NCI-H2081 (cell line): ENCODE measurements around the gene PTGS1.
"Not testable (repeated sequence)": the region's sequence is repeated elsewhere in the genome, so short reads cannot be mapped to it uniquely, and the experiment has no call there.

Source experiments
- DNase-seq, 2 experiments: peaks; one replicate each; lab custom pipeline; 2025; lab: John Stamatoyannopoulos, UW

Gene PTGS1

GRCh38 chr9:122347348-122348287 lies 23.2 kb upstream of the PTGS1 start:
- DNase-seq, result no peak

- no peak for DNase-seq
These were observed 22.5 kb upstream of the PTGS1 start for GRCh38 chr9:122348288-122348777.

DNA sequence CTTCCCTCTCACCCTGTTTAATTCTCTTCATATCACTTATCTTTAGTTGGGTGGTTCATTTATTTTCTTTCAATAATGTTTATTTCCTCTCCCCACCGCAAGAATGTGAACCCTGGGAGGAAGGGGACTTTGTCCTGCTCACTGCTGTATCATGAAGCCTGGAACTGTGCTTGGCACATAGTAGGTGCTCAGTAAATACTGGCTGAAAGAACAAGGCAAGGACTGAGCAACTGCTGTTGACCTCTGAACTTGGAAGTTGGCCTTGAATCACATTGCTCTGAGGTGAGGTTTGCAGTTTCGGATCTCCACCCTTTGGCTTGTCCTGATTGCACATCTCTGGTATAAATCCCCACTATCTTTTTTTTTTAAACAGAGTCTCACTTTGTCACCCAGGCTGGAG lies 22.0 kb upstream of the PTGS1 start:
- DNase-seq, result no peak

- DNase-seq, result no peak
These were observed 21.6 kb upstream of the PTGS1 start for GRCh38 chr9:122349201-122349600.

DNA sequence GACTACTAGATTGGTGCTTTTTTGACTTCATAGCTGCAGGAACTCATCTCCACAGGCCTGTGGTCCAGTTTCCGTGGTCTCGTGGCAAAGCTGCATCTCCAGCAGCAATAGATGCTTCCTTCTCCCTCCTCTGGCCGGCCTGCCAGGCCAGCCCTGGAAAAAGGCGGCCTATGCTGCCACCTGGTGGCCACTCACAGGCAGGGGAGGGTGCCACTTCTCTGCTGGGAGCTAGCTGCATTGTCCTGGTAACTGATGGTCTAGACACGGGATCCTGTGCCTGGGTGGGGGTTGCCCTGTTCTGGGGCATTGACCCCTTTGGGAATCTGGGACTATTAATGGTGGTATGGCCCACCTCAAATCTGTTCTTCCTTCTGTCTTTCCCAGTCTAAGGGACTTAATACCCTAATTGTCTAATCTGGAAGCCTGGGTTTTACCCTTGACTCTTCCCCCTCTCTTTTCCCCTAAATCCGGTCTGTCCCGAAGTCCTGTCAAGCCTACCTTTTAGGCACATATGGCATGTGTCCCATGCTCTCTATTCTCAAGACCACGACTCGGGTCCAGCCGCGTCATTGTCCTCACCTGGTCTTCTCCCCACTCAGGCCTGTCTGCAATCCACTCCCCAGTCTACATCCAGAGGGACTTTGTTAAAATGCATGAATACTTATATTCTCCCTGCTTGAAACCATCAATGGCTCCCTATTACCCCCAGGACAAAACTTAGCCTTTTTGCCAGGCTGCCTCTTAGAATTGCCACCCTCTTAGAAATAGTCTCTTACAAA lies 20.1 kb upstream of the PTGS1 start:
- DNase-seq, result peak; percentile 69 to 71

DNA sequence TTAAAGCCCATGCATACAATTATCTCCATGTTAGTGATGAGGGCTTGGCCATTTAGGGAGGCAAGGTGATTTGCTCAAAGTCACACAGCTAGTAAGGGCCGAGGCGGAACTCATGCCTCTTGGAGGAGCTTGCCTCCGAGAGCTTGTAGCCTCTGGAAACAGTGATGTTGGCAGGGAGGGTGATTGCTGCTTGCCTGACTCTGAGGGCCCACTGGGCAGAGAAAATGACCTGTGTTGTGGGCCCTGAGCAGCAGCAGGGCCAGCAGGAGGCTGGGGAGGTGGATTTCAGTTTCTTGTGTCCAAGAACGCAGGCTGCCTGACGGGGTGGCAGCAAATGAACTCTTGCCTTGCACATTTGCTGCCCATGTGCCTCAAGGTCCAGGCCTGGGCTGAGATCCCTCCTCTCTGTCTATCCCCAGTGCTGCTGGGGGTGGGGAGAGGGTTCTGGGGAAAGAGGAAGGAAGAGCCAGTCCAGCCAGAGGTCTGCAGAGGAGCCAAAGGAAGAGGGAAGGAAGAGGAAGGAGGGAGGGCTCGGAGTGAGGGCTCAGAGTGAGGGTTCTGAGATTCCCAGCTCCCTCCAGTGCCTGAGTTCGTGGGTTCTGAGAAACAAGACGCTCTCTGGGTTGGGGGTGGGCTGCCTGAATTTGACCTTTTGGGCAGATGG lies 16.2 kb upstream of the PTGS1 start:
- no peak for DNase-seq

- DNase-seq, result no peak
These were observed 15.4 kb upstream of the PTGS1 start for GRCh38 chr9:122355336-122355875.

DNA sequence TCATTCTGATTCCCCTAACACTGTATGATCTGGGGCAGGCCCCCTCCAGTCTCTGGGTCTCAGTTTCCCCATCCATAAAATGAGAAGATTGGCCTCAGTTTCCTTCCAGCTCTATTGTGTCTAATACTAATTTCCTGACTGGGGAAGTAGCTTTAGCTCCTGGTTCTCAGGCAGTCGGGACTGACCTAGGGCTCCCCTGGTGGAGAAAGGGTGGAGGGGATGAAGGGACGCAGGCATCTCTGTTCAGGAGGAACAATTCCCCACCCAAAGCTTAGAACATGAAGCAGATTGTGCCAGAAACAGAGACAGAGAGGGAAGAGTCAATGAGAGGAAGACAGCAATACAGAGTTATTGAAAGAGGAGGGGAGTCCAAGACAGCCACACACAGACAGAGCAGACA lies 14.2 kb upstream of the PTGS1 start:
- no peak for DNase-seq

DNA sequence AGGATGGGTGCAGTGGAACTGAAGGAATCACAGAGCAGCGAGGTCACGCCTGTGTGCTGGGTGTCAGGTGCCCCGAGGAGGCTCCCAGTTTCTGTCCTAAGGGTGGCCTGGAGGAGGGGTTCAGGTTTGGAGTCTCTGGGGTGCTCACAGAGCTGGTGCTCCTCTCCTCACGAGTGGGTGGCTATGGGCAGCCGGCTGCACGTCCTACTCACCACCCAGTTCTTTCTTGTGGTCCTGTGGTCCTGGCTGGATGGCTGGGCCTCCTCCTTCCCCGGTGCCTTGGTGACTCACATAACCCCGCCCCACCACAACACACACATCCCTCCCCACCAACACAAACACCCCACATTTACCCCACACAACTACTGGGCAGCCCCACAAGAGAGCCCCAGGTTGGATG lies 9.9 kb upstream of the PTGS1 start:
- no peak for DNase-seq

- not testable (repeated sequence) for DNase-seq
These were observed 7.7 kb upstream of the PTGS1 start for GRCh38 chr9:122363131-122363530.

DNA sequence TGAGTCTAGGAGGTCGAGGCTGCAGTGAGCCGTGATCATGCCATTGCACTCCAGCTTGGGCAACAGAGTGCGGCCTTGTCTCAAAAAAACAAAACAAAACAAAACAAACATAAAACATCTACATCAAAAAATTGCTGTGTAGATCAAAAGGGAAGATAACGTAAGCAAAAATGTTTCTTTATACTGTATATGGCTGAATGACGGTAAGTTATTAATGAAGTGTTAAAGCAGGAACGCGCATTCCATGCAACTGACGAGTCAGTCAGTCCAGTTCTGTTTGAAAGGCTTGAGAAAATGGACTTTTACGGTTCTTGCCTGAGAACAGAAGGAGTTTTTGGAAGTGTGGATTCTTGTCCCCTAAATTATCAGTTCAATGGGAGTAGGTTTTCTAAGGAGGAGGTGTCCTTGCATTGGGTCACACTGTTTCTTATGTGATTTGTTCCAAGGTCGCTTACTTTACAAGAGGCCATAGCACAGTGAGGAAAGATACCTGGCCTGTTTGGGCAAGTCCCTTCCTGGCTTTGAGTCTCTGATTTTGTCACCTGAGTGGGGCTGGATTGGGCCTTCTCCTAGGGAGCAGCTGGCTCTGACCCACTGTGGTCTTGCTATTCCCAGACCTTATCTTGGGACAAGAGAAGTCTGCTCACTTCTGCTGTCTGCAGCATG lies 6.6 kb upstream of the PTGS1 start:
- DNase-seq, result no peak

- no peak for DNase-seq
These were observed 6.1 kb upstream of the PTGS1 start for GRCh38 chr9:122364783-122365150.

DNA sequence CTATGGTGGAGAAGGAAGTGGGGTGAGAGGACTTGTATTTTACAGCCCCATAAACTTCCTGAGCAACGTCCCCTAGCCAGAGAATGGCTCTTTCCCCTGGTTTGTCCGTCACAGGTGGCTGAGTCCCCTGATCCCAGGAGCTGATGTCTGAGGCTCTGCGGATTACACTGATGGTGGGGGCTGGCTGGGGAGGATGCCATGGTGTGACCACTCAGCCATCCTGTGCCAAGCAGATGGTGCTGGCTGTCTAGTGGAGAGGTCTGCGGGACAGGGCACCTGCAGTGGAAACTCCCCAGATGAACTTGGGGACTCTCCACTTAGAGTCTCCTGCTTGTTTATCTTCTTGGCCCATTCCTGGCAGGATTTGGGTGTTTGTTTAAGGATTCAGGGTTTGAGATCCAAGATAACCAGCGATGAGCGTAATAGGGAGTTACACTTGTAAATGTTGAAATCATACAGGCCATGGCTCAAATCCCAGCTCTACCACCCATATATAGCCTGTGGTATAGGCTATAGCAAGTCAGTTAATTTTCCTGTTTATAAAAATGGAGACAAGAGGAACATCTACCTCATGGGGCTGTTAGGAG lies 4.7 kb upstream of the PTGS1 start:
- DNase-seq, result no peak

- no peak for DNase-seq
These were observed 3.8 kb upstream of the PTGS1 start for GRCh38 chr9:122367065-122367464.

DNA sequence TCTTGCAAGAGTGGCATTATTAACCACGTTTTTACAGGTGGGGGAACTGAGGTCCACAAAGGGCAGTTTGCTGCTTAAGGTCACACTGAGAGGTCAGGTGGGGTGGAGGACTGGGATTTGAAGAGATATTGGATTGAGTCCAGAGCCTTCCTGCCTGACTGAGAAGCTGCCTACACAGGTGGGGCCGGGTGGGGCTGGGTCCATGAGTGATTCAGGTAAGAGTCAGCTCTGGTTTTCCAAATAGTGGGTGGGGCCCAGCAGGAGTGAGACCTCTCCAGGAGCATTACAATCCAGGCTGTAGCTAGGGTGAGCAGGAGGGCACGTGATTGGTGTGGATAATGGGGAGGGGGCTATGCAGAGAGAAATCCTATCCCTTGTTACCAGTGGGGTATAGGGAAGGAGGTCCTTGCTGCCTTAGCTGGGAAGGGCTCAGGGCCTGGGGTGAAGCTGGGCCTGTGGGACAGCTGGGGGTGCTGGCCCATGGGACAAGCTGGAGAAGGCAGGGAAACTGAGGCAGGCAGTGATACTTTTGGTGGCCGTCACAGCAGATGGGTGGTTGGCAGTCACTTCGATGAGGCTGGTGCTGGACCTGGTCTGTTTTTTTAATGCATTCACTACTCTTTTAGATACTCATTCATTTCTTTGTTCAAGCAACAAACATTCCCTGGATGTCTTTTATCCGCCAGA lies 2.9 kb upstream of the PTGS1 start:
- no peak for DNase-seq

DNA sequence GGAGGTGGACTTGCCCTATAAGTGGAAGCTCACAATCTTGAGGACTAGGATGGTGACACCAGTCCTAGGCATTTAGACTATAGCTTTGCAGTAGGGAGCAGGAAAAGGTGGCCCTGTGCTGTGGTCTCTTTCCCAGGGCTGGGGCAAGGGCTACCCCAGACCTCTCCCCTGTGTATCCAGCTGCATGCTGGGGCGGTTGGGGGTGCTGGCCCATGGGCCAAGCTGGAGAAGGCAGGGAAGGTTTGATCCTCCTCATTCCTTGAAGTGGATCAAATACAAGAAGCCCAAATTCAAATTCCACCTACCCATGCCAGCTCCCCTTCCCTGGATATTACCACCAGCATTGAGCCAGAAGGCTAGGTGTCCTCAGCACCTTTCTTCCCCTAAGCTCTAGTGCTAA lies 2.2 kb upstream of the PTGS1 start:
- DNase-seq, result no peak

DNA sequence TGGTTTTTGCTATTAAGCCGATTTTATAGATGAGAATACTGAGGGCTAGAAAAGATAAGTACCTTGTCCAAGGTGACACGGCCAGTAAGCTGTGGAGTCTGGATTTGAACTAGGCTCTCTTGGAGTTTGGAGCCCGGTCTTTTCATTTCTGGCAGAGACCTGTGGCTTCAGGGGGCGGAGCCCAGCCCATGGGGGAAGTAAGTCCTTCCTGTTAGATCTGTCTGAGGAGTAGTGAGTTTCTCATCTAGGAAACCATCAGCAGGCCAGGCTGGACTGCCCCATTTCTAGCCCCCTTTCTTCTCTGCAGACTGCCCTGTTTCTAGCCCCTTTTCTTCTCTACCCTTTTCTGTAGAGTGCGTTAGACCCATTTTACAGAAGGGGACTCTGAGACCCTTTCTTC lies 521 bp upstream of the PTGS1 start:
- DNase-seq, result no peak

GRCh38 chr9:122371846-122372245 lies 1.0 kb downstream of the PTGS1 start:
- no peak for DNase-seq

DNA sequence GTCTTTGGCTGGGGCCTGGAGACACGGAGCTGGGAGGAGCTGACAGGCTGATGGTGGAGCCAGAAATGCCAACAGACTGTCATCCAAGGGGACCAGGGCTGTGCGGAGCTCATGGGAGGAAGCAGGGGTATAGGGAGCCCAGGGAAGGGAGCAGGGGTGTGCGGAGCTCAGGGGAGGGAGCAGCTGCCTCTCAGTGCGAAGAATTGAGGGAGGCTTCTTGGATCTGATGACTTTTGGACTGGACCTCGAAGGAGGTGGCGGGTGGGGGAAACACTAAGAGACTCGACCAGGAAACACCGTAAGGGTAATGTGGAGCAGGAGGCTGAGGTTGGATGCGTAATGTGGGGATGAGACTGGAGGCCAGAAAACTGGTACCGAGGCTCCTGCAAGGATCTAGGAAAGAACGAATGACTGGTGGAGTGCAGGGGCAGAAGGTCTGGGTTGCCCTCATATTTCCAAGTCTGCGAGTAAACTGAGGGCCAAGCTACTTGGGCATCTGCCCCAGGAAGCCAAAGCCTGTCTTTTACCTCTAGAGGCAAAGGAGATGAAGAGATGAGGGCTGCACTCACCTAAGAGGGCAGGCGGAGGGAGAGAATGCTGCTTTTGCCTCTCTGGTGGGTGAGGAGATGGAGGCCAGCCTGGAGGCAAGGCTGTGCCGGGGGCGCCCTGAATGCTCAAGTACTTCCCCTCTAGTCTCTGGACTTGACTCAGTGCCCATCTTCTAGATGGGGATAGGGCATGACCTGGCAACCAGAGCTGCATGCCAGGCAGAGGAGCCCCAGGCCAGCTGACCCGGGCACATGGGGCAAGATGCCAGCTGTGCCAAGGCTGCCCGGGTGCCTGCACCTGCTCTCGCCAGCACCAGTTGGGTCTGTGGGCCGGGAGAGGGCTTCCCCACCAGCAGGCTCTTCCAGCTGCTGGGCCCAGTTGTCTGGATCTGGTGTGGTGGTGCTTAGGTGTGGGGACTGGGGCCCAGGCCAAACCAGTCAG lies 2.3 kb downstream of the PTGS1 start:
- no peak for DNase-seq
